Tibial artery (tissue), 4 donors: ENCODE data around the gene RPSA.
"Not testable (repeated sequence)": the region's sequence is repeated elsewhere in the genome, so short reads cannot be mapped to it uniquely, and the experiment has no call there.

Source experiments
- DNase-seq, 2 donors: peaks; one replicate each; pipeline ENCODE4 v3.0.0-alpha.2; 2019
- H3K27ac ChIP-seq, 2 donors: fragments of 200-600 bp; sonication (generic) in 1 of 2; 1 replicate in 1 of 2; 2 replicates in 1 of 2; pipeline ENCODE4 v1.5.1; 2018 to 2019; ENCODE audit warnings: mild to moderate bottlenecking in 1 of 2
- H3K27me3 ChIP-seq, 2 donors: fragments of 200-600 bp; sonication (generic) in 1 of 2; one replicate each; pipeline versions ENCODE4 v1.5.1 to v1.6.0; 2016 to 2019
- H3K36me3 ChIP-seq, 3 donors: fragments of 200-600 bp; sonication (generic) in 2 of 3; one replicate each; pipeline ENCODE4 v1.5.1; 2016 to 2019; ENCODE audit warnings: mild to moderate bottlenecking in 2 of 3
- H3K4me1 ChIP-seq, 4 donors: fragments of 200-600 bp; sonication (generic) in 2 of 4; 1 replicate in 3 of 4; 2 replicates in 1 of 4; pipeline ENCODE4 v1.5.1; 2016 to 2019
- H3K4me3 ChIP-seq, 2 donors: fragments of 200-600 bp; sonication (generic) in 1 of 2; 1 replicate in 1 of 2; 2 replicates in 1 of 2; pipeline ENCODE4 v1.5.1; 2018 to 2019; ENCODE audit warnings: mild to moderate bottlenecking in 2 of 2
- H3K9me3 ChIP-seq, 3 donors: fragments of 200-600 bp; sonication (generic) in 1 of 3; one replicate each; pipeline ENCODE4 v1.5.1; 2016 to 2019
- intact Hi-C: fragments of 100-400 bp; cut with DNase I; formaldehyde crosslinking; loops from one replicate; pipeline ENCODE4 v1.15.0; 2023; ENCODE audit warnings: low total_unique reads
- TF ChIP-seq, protein P1 (sequence below), 2 experiments: fragments of 200-600 bp in 1 of 2; fragments of 450-650 bp in 1 of 2; IDR thresholded peaks; one replicate each; pipeline ENCODE4 v1.5.1; 2017 to 2019; ENCODE audit warnings: antibody characterized with exemption in 2 of 2, mild to moderate bottlenecking in 1 of 2, moderate library complexity in 1 of 2

The RPSA gene

DNA sequence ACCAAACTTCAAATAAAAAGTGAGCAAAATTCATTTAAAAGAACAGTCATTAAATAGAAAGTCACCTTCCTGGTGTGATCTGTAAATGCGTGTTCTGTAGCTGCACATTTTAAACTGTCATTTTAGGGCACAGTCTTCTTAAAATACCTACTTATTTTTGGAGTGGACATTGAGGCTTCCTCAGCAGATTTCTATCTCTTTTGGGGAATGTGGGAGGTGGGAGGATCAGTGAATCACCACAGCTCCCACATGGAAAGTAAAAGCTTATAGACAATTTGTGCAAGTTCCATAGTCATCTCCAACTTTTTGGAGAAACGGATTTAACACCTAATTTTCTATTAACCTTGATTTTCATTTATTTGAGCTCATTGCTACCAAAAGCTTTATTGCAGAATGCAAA, 39.9 kb downstream of the RPSA start:
- Histone ChIP-seq H3K9me3 (no peaks in the 10 kb centered on the region), H3K4me3 (no peak overlapping the region), H3K36me3 (no peaks in the 10 kb centered on the region), H3K27me3 (no peaks in the 10 kb centered on the region), H3K27ac (no peak overlapping the region), H3K4me1 (peaks cover 0 to 2% (median 0%) of the 10 kb centered on the region in 4 donors)
- DNase-seq: no peak
- intact Hi-C loops: no loop called here
- TF ChIP-seq, protein P1, sequence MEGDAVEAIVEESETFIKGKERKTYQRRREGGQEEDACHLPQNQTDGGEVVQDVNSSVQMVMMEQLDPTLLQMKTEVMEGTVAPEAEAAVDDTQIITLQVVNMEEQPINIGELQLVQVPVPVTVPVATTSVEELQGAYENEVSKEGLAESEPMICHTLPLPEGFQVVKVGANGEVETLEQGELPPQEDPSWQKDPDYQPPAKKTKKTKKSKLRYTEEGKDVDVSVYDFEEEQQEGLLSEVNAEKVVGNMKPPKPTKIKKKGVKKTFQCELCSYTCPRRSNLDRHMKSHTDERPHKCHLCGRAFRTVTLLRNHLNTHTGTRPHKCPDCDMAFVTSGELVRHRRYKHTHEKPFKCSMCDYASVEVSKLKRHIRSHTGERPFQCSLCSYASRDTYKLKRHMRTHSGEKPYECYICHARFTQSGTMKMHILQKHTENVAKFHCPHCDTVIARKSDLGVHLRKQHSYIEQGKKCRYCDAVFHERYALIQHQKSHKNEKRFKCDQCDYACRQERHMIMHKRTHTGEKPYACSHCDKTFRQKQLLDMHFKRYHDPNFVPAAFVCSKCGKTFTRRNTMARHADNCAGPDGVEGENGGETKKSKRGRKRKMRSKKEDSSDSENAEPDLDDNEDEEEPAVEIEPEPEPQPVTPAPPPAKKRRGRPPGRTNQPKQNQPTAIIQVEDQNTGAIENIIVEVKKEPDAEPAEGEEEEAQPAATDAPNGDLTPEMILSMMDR (IDR thresholded peaks at IDR 0.05): no peak

DNA sequence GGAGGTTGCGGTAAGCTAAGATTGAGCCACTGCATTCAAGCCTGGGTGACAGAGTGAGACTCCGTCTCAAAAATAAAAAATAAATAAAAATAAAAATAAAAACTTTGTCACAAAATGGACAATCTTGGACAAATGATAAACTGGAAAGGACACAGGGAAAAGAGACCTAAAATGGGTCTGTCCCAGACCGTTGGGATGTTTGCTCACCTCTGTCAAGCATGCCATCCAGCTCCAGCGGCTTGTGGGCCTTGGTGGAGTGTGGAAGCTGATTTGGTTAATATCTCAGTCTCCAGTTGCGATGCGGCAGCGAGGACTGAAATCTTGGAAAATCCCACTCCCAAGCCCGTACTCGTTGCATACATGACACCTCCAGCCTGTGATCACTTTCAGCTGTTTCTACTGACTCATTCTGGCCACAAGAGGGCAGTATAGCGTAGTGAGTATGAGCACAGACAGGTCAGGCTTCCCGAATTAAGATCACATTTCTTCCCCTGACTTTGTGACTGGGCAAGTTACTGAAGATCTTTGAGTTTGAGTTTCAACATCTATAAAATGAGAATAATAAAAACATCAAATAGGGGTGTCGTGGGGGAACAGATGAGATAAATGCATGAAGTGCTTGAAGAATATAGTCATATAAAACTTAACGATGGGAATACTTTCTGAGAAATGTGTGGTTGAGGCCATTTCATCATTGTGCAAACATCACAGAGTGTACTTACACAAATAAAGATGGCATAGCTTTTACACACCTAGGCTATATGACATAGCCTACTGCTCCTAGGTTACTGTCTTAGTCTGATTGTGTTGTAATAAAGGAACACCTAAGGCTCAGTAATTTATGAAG, 41.3 kb downstream of the RPSA start:
- TF ChIP-seq, protein P1 (IDR thresholded peaks at IDR 0.05): peak; percentile 67 to 82
- intact Hi-C loops: no loop called here

DNA sequence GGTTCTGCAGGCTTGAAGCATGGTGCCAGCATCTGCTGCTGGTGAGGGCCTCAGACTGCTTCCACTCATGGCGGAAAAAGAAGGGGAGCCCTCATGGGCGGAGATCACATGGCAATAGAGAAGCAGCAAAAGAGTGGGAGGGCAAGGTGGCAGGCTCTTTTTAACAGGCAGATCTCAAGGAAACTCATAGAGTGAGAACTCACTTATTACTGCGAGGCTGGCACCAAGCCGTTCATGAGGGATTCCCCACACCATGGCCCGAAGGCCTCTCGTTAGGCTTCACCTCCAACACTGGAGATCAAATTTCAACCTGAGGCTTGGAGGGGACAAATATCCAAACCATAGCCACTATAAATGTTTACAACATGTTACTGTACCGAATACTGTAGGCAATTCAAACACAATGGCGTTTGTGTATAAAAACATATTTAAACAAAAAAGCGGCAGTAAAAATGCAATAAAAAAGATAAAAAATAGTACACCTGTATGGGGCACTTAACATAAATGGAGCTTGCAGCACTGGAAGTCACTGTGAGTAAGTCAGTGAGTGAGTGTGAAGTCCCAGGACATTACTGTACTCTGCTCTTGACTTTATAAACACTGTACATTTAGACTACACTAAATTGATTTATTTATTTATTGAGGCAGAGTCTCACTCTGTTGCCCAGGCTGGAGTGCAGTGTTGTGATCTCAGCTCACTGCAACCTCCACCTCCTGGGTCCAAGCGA, 42.1 kb downstream of the RPSA start:
- no peaks in the 10 kb centered on the region for H3K36me3 ChIP-seq
- no peak overlapping the region for H3K27ac ChIP-seq
- no peak overlapping the region for H3K4me3 ChIP-seq
- no peak for DNase-seq
- H3K9me3 ChIP-seq: no peaks in the 10 kb centered on the region
- no peaks in the 10 kb centered on the region for H3K27me3 ChIP-seq
- TF ChIP-seq, protein P1 (IDR thresholded peaks at IDR 0.05): no peak
- H3K4me1 ChIP-seq: peaks cover 0 to 2% (median 0%) of the 10 kb centered on the region in 4 donors
- intact Hi-C loops: no loop called here

More for the DNA sequence above, 41.3 kb downstream of the RPSA start:
- no peaks in the 10 kb centered on the region for H3K27me3 ChIP-seq
- H3K9me3 ChIP-seq: no peaks in the 10 kb centered on the region
- no peaks in the 10 kb centered on the region for H3K36me3 ChIP-seq
- no peak overlapping the region for H3K27ac ChIP-seq
- H3K4me3 ChIP-seq: no peak overlapping the region
- H3K4me1 ChIP-seq: peaks cover 0 to 2% (median 0%) of the 10 kb centered on the region in 4 donors
- peak in 1 of 2 donors; percentile 76 for DNase-seq

DNA sequence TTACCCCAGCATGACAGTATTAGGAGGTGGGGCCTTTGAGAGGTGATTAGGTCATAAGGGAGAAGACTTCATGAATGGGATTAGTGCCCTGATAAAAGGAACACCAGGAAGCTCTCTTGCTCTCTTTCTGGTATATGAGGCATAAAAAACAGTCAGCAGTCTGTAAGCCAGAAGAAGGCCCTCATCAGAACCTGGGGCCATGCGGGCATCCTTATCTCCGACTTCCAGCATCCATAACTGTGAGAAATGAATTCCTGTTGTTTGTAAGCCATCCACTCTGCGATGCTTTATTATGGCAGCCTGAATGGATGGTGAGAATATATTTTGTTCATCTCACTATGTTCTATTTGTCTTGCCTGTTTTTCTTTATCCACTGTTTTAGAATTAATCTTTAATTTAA, 43.3 kb downstream of the RPSA start:
- H3K9me3 ChIP-seq: no peaks in the 10 kb centered on the region
- intact Hi-C loops: no loop called here
- H3K27me3 ChIP-seq: no peaks in the 10 kb centered on the region
- no peak overlapping the region for H3K4me3 ChIP-seq
- no peaks in the 10 kb centered on the region for H3K36me3 ChIP-seq
- DNase-seq: no peak
- H3K27ac ChIP-seq: no peak overlapping the region
- H3K4me1 ChIP-seq: peaks cover 0 to 2% (median 0%) of the 10 kb centered on the region in 4 donors
- TF ChIP-seq, protein P1 (IDR thresholded peaks at IDR 0.05): no peak

DNA sequence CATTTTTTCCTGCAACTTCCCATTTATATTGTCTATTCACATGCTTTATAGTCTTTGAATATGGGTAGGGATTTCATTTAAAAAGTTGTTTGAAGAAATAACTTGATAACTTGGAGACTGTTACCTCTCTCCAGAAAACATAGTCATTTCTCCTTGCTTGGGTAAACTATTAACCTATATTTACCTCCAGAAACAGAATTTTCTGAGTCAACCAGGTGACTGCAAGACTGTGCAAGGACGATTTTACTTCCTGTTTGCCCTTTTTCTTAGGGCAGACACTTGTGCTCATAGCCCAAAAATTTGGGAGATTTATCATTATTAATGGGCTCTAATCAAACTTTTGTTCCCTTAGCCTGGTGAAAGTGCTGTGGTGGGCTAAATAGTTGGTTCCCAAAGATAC, 46.6 kb downstream of the RPSA start:
- DNase-seq: no peak
- intact Hi-C loops: no loop called here
- Histone ChIP-seq H3K4me1 (no peaks in the 10 kb centered on the region), H3K9me3 (no peaks in the 10 kb centered on the region), H3K36me3 (no peaks in the 10 kb centered on the region), H3K27me3 (peaks cover 0 to 7% of the 10 kb centered on the region in 2 donors), H3K4me3 (no peak overlapping the region), H3K27ac (no peak overlapping the region)
- TF ChIP-seq, protein P1 (IDR thresholded peaks at IDR 0.05): no peak

DNA sequence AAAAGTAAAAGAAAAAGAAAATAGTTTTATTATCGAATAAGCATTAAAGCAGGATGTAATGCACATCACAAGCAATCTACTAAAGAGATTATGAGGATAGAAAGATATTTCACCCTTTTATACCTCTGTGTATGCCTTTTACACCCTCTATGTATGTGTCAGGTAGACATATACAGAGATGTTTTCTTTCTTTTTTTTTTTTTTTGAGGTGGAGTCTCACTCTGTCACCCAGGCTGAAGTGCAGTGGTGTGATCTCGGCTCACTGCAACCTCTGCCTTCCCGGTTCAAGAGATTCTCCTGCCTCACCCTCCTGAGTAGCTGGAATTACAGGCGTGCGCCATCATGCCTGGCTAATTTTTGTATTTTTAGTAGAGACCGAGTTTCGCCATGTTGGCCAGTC, 47.4 kb downstream of the RPSA start:
- intact Hi-C loops: not testable (repeated sequence)

More for the DNA sequence above, 47.4 kb downstream of the RPSA start:
- not testable (repeated sequence) for H3K4me3 ChIP-seq, H3K27ac ChIP-seq, H3K36me3 ChIP-seq, H3K27me3 ChIP-seq, DNase-seq, H3K9me3 ChIP-seq, H3K4me1 ChIP-seq
